ENCODE measurements around the gene GJA1.
"Not testable (repeated sequence)": the region's sequence is repeated elsewhere in the genome, so short reads cannot be mapped to it uniquely, and the experiment has no call there.

The GJA1 gene

GRCh38 chr6:121435444-121436069, at the start of gene GJA1:
TSS of gene GJA1 (plus strand) at chr6:121435646. CDS start at chr6:121446848, 11,202 bp downstream.
- DNase-seq: no peak

DNA sequence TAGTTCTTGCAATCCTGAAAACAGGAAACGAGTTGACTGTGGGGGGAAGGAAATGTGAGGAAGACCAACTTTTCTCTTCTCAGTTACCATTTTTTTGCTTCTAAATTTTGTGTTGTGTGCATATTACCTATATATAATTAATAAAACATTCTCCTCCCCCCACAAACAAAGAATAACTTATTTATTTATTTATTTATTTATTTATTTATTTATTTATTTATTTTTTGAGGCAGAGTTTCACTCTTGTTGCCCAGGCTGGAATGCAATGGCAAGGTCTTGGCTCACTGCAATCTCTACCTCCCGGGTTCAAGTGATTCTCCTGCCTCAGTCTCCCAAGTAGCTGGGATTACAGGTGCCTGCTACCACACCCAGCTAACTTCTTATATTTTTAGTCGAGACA, 48.9 kb upstream of the GJA1 start:
- not testable (repeated sequence) for DNase-seq

DNA sequence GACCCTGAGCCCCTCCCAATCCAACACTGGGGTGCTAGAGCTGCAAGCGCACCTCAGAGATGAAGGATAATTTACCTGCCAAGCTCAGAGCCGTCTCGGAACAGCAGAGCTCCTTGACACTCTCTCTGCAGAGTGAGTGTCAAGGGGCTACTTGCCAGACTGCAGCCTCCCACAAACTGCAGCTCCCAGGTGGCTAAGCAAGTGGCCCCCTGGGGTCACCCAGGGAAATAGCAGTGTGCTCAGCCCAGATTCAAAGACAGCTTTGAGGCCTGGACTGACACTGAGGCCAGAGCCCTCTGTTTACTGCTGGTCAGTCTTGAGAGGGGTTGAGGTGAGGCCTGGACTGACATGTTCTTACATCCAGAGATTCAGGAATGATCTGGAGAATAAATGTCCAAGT, 46.0 kb upstream of the GJA1 start:
- DNase-seq: no peak

DNA sequence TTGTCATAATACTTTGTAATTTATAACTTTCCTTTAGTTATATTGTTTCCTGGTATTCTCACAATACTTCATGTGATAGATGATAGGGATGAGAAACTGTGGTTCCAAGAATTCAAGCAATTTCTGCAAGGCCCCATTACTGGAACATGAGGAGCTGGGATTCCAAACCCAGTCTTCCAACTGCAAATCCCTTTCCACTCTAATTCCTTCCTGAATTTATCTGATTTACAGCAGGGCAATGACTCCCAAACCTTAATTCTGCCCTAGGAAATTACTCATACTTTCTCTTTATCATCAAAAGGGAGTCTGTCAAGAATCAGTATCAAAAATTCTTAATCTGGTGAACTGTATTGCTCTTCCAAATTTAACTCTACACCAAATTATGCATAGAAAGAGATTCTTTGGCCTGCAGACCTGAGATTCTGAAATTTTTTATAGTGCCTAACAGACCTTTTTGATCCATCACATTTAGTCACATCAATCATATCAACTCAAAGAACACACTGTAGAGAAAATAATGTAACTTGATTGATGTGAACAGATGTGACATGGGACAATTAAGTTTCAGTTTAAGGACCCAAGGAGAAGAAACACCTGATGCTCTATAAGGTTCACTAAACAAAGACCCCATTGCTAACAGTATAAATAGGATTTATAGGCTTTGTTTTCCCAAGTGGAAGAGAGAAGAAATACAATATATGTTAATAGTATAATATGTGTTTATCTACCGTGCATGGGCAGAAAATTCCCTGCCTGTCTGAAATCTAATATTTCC, 41.5 kb upstream of the GJA1 start:
- DNase-seq: no peak

GRCh38 chr6:121395736-121396135, 39.7 kb upstream of the GJA1 start:
- DNase-seq: no peak

DNA sequence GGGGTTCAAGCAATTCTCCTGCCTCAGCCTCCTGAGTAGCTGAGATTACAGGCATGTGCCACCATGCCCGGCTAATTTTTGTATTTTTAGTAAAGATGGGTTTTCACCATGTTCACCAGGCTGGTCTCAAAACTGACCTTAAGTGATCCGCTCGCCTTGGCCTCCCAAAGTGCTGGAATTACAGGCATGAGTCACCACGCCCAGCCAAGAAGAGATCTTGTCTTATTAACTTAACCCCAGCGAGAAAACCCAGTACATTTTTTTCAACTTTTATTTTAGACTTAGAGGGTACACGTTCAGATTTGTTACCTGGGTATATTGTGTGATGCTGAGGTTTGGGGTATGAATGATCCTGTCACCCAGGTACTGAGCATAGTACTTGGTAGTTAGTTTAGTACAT, 38.3 kb upstream of the GJA1 start:
- DNase-seq: not testable (repeated sequence)

GRCh38 chr6:121398127-121398526, 37.3 kb upstream of the GJA1 start:
- DNase-seq: no peak

DNA sequence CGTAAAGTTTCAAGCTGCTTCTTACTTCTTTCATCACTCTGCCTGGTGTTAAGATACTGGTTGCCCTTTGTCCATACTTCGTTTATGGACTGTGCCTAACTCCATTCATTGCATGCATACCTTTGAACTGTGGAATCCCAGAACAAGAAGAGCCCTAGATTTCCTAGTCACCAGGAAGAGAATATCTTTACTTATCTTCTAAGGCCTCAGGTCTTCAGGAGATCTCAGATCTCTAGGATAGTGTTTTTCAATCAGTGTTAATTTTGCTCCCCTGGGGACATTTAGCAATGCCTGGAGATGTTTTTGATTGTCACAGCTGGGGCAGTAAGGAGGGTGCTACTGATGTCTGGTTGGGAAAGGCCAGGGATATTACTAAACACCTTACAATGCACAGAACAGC, 35.5 kb upstream of the GJA1 start:
- DNase-seq: no peak

- DNase-seq: no peak
These were observed 31.5 kb upstream of the GJA1 start for GRCh38 chr6:121403964-121404363.

- DNase-seq: no peak
These were observed 30.1 kb upstream of the GJA1 start for GRCh38 chr6:121405306-121405705.

DNA sequence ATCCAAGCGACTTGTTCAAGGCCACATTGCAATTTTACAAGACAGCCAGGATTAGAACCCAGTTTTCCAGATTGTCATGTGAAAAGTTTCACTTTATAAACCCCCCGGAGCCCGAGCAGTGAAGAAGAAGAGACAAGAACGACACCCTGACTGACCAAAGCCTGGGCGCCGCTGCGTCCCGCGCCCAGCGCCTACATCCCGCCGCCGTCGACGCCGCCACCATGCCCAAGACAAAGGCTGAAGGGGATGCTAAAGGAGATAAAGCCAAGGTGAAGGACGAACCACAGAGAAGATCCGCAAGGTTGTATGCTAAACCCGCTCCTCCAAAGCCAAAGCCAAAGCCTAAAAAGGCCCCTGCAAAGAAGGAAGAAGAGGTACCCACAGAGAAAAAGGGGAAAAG, 27.1 kb upstream of the GJA1 start:
- no peak for DNase-seq

DNA sequence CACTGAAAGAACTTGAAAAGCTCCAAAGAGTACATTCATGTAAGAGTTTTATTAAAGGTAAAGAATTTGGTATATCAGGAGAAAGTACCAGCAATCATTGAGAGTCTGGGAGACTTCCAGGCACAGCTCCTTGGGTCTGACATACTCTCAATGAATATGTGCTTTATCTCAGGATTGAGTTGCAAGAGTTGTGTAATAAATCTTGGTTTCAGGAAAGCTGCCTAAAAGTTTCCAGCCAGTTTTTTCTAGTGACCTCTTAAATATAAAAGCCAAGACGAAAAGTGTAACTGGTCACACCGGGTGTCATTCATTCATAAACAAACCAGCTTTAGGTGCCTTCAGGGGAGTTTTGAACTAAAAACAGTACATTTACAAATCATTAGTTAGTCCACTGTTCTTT, 21.6 kb upstream of the GJA1 start:
- DNase-seq: no peak

DNA sequence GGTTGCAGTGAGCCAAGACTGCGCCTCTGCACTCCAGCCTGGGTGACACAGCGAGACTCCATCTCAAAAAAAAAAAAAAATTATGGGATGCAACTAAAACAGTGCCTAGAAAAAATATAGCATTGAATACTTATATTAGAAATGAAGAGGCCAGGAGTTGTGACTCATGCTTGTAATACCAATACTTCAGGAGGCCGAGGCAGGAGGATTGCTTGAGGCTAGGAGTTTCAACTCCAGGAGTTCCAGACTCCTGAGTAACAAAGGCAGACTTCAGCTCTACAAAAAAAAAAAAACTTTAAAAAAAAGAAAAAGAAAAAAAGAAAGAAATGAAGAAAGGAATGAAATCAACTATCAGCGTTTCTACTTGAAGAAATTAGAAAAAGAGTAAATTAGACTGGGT, 17.1 kb upstream of the GJA1 start:
- no peak for DNase-seq

DNA sequence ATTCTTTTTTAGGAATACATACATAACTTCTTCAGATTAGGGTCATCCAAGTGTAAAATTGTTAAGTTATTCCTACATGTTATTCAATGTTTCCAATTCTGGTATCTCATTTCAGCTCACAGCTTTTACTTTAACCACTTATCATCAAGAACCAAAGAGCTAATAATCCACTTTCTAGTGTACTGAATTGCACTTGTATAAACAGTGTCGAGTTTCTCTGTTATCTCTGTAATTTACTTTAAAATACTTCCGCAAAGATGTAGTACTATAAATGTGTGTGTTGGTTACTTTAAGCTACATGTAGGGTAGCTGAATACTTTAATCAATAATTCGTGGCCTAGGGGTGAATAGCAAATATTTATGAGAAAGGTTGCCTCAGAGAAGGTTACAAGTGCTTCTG, 8.8 kb upstream of the GJA1 start:
- no peak for DNase-seq

DNA sequence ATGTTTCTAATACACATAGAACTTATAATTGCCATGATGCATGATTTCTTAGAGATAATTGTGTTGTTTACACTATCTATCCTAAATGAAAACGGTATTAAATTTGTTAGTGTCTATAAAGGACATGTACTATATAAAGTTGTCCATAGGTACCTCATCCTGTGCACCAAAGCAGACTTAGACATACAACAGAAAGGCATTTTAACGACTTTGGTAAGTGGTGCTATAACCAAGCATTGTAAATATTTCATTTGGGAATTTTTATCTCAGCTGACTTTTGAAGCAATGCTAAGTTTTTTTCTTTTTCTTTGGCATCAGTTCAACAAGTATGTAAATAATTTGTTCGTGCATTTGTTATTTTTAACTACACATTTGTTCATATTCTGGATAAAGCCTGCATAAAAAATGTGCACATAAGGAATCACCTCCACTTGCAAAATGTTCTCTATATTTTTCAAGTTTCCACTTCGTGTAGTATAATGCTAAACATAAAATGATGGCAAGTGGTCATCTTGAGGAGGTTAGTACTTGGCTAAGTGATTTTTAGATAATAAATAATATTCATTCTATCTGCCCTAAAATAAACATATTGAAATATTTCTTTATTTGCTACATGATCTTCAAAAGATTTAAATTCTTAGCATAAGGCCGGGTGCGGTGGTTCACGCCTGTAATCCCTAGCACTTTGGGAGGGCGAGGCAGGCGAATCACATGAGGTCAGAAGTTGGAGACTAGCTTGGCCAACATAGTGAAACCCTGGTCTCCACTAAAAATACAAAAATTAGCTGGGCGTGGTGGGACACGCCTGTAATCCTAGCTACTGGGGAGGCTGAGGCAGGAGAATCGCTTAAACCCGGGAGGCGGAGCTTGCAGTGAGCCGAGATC, 6.3 kb upstream of the GJA1 start:
- no peak for DNase-seq

GRCh38 chr6:121430514-121431460, 4.7 kb upstream of the GJA1 start:
- no peak for DNase-seq

GRCh38 chr6:121431776-121432175, 3.7 kb upstream of the GJA1 start:
- not testable (repeated sequence) for DNase-seq

- DNase-seq: no peak
These were observed 1.2 kb upstream of the GJA1 start for GRCh38 chr6:121434037-121434770.

DNA sequence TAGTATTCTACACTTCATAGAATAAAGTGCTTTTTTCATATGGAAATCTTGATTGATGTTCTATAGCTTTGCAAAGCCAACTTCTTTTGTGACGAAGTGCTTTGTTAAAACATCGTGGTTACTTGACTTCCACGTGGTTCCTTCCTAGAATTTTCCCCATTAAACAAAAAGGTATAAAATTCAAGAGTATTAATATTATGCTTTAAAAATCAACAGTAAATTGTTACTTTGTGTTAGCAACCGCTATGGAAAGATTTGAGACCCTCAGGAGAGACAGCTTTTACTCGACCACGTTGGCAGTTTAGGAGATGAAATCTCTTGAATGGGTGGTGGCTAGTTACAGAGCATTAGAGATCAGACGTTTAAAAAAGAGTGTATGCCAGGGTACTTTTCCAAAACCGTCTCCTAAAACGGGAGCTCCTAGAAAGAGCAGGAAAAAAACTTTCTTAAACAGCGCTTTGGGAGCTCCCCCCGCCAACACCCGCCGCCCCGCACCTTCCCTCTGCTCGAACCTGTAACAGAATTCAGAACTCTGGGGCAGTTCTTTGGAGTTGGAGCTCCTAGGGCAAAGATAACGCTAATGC, 920 bp downstream of the GJA1 start:
- DNase-seq: no peak

DNA sequence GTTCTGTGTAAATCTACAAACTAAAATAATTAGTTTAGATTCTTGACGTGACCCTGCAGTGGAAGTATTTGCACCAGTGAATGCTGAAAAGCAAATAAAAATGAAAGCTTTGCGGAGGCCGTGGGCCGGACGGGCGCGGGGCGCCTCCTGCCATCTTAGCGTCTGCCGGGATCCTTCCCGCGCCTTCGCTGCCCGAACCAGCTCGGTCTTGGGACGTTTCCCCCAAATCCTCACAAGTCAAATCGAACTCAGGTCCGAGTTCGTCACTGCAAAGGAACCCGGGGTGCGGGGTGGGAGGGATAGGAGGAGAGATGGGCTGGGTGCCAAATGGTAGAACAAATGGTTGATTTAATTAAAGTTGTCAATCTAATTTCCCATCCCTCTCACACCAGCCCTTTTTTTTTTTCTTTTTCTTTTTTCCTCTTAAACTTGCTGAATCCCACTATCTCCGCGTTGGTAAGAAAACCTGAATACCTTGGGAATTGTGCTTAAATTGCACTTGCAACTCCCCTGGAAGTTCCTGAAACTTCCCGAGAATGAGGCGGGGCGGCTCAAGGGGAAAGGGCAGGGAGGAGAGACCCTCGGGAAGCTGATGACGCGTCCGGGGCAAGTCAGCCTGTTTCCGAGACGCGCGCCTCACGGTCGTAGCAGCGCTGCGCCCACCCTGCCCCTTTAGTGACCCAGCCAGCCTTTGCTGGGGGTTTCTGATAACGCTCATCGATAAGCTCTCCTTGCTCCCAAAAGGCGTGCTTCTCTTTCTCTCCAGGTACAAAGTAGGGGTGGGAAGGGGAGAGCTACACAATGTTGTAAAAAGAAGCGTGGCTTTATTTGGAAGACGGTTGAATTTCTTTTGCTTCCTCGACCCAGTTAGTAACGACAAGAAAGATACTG, 1.8 kb downstream of the GJA1 start:
- DNase-seq: peak; percentile 27

Data from activated CD4-positive, alpha-beta T cell treated with anti-CD3 and anti-CD28 coated beads for 48 hours (primary cell).